ENCODE results near the gene KRTAP4-5.
A peak's percentile ranks its signal among the peaks of the same experiment; 100 is the strongest.
"Not testable (repeated sequence)": the region's sequence is repeated elsewhere in the genome, so short reads cannot be mapped to it uniquely, and the experiment has no call there.

Gene KRTAP4-5

DNA sequence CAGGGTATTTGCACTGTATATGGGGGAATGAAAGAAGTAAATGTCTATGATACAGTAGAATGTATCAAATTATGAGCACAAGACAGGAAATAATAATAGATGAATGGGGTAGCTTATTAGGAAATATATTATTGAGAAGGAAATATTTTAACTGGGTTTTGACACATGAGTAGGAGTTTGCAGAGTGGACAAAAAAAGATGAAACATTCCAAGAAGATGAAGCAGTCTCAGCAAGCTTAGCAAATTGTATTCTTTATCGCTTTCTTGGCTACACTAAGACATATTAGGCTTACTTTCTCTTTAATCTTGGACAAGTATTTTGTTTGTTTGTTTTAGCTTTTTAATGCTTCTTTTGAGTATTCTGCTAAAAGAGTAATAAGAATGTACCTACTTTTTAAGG is 45.7 kb downstream of the KRTAP4-5 start:
- Mint-ChIP-seq H3K36me3 (ENCODE audit: low read depth) (no peaks in the 10 kb centered on the region), H3K27me3 (ENCODE audit: low read depth) (no peaks in the 10 kb centered on the region)

GRCh38 chr17:41101586-41102259 is 47.9 kb downstream of the KRTAP4-5 start, which contains the start of gene KRTAP4-16:
Gene KRTAP4-16, minus strand, starts transcription at chr17:41102209. Its CDS starts 0 bp downstream, at chr17:41102209.
- Mint-ChIP-seq H3K27me3 (ENCODE audit: low read depth) (peaks cover 7% of the 10 kb centered on the region), H3K36me3 (ENCODE audit: low read depth) (no peaks in the 10 kb centered on the region), H3K4me3 (no peak within 1 kb of the TSS), H3K4me1 (peaks cover 38% of the 10 kb centered on the region), H3K9me3 (no peaks in the 10 kb centered on the region), H3K27ac (peak within 1 kb of the TSS in 2 of 3 experiments; percentile 56 to 91)
- TF ChIP-seq, protein P1, sequence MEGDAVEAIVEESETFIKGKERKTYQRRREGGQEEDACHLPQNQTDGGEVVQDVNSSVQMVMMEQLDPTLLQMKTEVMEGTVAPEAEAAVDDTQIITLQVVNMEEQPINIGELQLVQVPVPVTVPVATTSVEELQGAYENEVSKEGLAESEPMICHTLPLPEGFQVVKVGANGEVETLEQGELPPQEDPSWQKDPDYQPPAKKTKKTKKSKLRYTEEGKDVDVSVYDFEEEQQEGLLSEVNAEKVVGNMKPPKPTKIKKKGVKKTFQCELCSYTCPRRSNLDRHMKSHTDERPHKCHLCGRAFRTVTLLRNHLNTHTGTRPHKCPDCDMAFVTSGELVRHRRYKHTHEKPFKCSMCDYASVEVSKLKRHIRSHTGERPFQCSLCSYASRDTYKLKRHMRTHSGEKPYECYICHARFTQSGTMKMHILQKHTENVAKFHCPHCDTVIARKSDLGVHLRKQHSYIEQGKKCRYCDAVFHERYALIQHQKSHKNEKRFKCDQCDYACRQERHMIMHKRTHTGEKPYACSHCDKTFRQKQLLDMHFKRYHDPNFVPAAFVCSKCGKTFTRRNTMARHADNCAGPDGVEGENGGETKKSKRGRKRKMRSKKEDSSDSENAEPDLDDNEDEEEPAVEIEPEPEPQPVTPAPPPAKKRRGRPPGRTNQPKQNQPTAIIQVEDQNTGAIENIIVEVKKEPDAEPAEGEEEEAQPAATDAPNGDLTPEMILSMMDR (IDR thresholded peaks at IDR 0.05; ENCODE audit: unreplicated experiment in 3 of 3) = no peak

More for the DNA sequence above, 45.7 kb downstream of the KRTAP4-5 start:
- H3K9me3 Mint-ChIP-seq = peaks cover 8% of the 10 kb centered on the region
- H3K4me3 Mint-ChIP-seq = no peak overlapping the region
- H3K4me1 Mint-ChIP-seq = peaks cover 32% of the 10 kb centered on the region
- H3K27ac Mint-ChIP-seq = peak overlapping the region; percentile 5 to 91 (median 56)
- TF ChIP-seq, protein P1 (IDR thresholded peaks at IDR 0.05; ENCODE audit: unreplicated experiment in 3 of 3) = no peak

GRCh38 chr17:41099682-41100480 is 49.7 kb downstream of the KRTAP4-5 start:
- not testable (repeated sequence) for H3K36me3 Mint-ChIP-seq (ENCODE audit: low read depth); H3K9me3 Mint-ChIP-seq
- peaks cover 11% of the 10 kb centered on the region for H3K27me3 Mint-ChIP-seq (ENCODE audit: low read depth)
- H3K27ac Mint-ChIP-seq = peak overlapping the region; percentile 69 to 74 (median 72)
- H3K4me1 Mint-ChIP-seq = peaks cover 38% of the 10 kb centered on the region
- peak overlapping the region in 1 of 3 experiments; percentile 5 for H3K4me3 Mint-ChIP-seq

All from nephron (organoid).